GM19372 (cell line): Measurements from ENCODE around the gene TMEM208.

Source experiments
- ATAC-seq: cut with Tn5 transposase; IDR thresholded peaks from one replicate; pipeline ENCODE4 v1.9.1; 2021; ENCODE audit warnings: mild to moderate bottlenecking, low read depth, moderate library complexity; ENCODE audit not compliant: unreplicated experiment

The TMEM208 gene

DNA sequence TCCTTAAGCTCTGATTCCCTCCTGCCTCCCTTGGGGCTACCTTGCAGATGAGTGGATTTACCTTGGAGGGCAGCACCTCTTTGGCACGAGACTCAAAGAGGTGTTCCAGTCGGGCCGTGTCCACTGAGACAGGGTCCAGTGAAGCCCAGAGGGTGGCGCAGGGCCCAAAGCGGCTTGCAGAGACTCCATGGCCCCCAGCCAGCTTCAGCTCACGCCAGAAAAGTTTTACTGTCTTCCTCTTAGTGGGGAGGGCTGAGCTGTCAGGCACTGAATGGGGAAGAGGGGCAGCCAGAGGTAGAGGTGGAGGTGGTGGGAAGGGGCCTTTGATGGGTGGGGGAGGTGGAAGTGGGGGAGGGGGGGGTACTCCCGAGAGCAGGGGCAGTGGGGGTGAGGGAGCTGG, 6.7 kb downstream of the TMEM208 start:
- ATAC-seq, result no peak

- ATAC-seq, result no peak
Measured at GRCh38 chr16:67234180-67234597, 7.3 kb downstream of the TMEM208 start.

GRCh38 chr16:67235816-67236562, 9.1 kb downstream of the TMEM208 start:
- no peak for ATAC-seq

DNA sequence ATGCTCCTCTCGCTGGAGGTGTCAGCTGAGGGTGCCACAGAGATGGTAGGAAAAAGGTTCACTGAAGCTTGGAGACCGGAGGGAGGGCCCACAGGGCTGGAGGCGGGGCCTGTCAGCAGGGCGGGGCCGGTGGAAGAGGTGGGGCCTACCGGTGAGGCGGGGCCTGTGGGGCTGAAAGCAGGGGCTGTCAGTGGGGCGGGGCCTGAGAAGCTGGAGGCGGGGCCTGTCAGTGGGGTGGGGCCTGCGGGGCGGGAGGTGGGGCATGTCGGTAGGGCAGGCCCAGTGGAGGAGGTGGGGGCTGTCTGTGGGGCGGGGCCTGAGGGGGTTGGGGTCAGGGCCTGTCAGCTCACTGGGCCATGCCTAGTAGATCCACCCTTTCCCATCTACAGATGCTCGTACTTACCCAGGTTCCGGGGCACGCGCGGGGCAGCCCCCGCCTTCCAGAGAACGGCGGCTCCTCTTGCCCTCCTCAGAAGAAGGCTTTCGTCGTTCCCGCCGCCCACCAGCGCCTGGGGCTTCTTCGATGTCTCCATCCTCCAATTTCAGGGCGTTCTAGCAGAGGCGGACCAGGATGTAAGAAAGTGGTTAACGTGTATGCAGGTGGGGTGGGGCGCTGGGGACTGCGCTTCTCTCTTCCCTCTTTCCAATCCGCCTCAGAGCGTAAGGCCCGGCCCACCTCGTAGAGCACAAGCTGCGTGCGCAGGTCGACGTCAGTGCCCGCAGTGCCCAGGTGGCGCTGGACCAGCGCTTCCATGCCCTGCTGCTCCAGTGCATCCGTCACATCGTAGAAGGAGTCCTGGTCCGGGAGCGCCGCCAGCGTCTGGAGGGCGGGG, 9.8 kb downstream of the TMEM208 start:
- no peak for ATAC-seq

- ATAC-seq, result no peak
Measured at GRCh38 chr16:67237396-67238277, 10.7 kb downstream of the TMEM208 start.

DNA sequence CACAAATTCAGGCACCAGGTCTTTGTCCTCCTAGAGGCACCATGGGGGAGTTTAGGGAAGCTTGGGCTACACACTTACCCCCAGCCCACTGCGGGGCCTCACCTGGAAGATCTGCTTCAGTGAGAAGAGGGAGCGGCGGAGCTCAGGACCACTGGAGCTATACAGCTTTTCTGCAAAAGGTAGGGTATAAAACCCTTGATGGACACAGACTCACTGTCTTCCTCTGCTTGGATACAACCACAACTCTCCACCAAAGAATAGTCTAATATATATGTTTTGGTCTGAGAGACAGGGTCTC, 11.3 kb downstream of the TMEM208 start:
- no peak for ATAC-seq

- ATAC-seq, result no peak
Measured at GRCh38 chr16:67238806-67239470, 12.0 kb downstream of the TMEM208 start.

DNA sequence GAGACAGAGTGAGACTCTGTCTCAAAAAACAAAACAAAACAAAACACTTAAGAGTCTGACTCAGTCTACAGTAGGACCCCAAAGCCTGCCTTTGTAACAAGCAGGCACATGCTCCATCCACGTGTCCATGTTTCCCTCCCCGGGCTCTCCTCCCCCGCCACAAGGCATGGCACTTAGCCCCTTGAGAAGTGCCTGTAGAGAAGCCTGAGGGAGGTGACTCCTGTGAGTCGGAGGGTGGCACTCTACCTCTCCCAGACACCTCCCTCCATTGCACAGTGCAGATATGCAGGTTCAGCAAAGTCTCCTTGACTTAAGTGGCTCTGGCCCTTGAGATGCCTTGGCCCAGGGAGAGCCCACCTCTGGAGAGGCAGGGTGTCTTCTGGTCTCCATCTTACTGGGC, 13.6 kb downstream of the TMEM208 start:
- ATAC-seq, result no peak

GRCh38 chr16:67241008-67241900, 14.3 kb downstream of the TMEM208 start:
- no peak for ATAC-seq

DNA sequence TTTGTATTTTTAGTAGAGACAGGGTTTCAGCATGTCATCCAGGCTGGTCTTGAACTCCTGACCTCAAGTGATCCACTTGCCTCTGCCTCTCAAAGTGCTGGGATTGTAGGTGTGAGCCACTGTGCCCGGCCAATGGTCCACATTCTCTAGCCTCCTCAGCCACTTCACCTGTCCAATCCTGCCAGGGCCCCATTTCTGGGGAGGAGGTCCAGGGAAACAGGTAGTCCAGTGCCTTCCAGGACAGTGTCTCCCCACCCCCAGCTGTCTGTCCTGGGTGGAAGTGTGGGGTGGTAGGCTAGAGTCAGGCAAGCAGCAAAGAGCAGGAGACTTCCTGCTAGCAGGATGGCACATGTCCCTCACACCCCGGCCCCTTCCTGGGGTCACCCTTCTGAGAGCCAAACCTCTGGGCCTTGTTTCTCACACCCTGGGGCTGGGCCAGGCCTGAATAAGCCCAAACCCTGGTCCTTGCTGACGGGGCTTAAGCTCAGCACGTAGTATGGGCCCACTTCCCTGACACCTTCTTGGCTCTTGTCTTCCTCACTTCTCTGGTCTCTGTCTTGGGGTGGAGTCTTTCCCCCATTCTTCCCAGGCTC, 15.3 kb downstream of the TMEM208 start:
- ATAC-seq, result no peak

DNA sequence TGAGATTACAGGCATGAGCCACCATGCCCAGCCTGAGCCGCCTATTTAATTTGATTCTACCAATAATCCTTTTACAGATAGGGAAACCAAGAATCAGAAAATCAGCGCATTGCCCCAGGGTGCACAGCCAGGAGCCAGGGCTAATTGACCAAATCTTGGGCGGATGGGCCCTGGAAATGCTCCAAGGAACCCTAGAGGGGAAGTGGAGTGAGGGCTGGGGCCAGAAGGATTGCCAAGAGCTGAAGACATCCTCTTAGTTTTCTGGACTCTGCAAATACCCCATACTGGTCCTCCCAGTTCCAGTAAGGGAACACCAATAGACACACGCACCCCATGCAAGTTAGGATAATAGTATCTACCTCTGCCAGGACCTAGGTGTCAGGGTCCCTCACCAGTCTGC, 16.6 kb downstream of the TMEM208 start:
- no peak for ATAC-seq

- ATAC-seq, result peak; percentile 42
Measured at GRCh38 chr16:67244387-67245185, 17.7 kb downstream of the TMEM208 start.

DNA sequence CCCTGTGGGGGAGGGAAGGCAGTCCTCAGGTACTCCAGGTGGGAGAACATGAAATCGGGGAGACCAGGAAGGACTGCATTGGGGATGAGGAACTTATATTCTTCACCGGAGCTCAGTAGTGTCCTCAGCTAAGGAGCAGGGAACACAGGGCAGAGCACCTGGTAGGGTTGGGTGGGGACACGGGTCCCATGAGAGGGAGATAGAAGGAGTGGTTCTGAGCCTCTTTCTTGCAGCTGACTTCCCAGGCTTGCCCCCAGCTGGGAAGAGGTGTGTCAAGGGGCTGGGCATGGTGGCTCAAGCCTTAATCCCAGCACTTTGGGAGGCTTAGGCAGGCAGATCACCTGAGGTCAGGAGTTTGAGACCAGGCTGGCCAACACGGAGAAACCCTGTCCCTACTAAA, 18.3 kb downstream of the TMEM208 start:
- no peak for ATAC-seq

- no peak for ATAC-seq
Measured at GRCh38 chr16:67245674-67246080, 18.7 kb downstream of the TMEM208 start.

- peak; percentile 19 for ATAC-seq
Measured at GRCh38 chr16:67246081-67246755, 19.3 kb downstream of the TMEM208 start.

- peak; percentile 22 for ATAC-seq
Measured at GRCh38 chr16:67246756-67247191, 19.8 kb downstream of the TMEM208 start.

DNA sequence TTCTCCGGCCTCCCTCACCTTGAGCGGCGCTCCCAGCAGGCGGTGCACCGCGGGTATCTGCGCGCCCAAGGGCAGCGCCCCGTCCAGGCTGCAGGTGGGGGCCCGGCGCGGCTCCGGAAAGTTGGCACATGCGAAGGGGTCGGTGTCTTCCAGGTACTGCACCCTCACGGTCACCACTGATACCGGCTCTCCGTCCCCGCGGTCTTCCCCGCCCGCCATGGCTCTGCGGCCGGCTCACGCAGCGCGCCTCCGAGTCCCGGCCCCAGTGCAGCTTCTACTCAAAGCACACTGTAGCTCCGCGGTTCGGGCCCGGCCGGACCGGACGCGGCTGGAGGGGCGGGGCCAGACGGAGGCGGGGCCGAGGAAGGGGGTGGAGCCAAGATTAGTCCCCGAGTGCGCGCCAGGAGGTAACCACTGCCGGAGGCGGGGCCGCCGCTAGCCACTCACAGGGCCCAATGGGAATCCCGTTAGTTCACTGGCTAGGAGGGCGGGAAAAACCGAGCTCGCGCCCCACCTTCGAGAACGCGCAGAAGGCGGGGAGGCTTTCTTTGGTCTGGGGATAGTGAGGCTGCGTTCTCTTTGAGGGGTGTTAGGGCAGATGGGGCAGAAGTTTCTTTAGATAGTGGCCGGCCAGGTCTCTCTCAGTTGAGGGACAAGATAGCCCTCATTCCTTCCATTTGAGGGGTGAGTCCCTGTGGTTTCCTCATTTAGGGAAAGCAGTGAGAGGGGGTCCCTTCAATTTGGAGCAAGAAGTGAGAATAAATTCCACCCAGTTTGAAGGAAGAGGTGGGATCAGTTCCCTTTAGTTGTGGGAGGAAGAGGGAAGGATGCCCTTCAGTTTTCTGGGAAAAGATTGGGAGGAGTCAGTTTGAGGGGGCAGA, 20.5 kb downstream of the TMEM208 start, which contains the start of gene FHOD1:
Gene FHOD1, minus strand, starts transcription at position 290 of the 881 bp plus-strand sequence. Its CDS starts 71 bp downstream, at position 219.
- peak; percentile 52 for ATAC-seq
